Body of pancreas (tissue), 4 donors: ENCODE data around the gene PACRG.

Experiments
- CTCF ChIP-seq, 7 experiments: fragments of 450-650 bp in 4 of 7; fragments of 200-600 bp in 3 of 7; sonication (generic) in 3 of 7; IDR thresholded peaks; one replicate each; pipeline ENCODE4 v1.5.1; 2016 to 2019; ENCODE audit warnings: antibody characterized with exemption in 7 of 7
- POLR2A ChIP-seq, 3 donors: fragments of 450-650 bp; IDR thresholded peaks; one replicate each; pipeline ENCODE4 v1.6.1; 2016; ENCODE audit warnings: antibody characterized with exemption in 3 of 3, mild to moderate bottlenecking in 2 of 3

GRCh38 chr6:163240556-163240955 lies 512.8 kb downstream of the PACRG start:
- TF ChIP-seq CTCF (IDR thresholded peaks at IDR 0.05) (no peak), POLR2A (IDR thresholded peaks at IDR 0.05) (no peak)
